ENCODE measurements around the gene NBEAL2.

The NBEAL2 gene

GRCh38 chr3:46986782-46987310 is 7.4 kb downstream of the NBEAL2 start:
- DNase-seq: no peak

GRCh38 chr3:46987319-46987742 is 7.9 kb downstream of the NBEAL2 start:
- DNase-seq: no peak

DNA sequence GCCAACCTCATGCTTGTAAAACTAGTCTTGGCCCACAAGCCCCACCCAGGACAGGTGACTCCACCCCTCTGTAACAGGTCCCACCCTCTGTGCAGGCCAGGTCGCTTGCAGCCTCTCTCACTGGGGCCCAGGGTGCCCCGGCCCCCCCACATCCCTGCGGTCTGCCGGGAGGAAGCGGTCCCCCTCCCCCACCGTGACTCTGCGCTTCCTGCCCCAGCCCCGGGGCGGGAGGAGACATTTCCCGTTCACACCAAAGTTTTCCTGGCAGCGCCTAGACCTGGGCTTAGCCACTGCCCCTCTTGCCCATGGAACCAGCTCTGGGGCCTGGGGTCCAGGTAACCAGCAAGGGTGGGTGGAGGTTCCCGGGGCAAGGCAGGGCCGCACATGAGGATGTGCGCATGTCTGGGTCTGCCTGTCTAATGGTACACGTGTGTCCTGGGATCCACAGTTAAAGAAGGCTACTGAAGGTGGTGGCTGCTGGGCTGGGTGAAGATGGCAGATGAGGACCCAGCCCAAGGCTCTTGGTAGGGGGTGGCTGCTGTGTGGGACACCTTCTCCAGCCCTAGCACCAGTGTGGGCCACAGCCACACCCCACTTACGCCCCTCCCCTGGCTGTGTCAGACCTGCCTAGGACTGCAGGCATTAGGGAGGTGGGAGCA is 8.4 kb downstream of the NBEAL2 start:
- peak in 4 of 51 donors; percentile 6 to 17 (median 12) for DNase-seq

DNA sequence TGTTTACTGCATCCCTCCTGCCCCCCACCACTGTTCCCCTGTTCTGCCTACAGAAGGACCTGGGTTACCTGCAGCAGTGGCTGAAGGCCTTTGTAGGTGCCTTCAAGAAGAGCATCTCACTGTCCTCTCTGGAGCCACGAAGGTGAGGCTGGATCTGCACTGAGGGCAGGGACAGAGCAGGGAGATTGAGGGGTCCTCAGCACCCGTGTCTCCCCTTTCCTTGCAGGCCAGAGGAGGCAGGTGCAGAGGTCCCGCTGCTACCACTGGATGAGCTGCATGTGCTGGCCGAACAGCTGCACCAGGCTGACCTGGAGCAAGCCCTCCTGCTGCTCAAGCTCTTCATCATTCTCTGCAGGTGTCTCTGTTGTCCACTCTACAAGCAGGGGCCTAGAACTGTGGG is 9.2 kb downstream of the NBEAL2 start:
- no peak for DNase-seq

DNA sequence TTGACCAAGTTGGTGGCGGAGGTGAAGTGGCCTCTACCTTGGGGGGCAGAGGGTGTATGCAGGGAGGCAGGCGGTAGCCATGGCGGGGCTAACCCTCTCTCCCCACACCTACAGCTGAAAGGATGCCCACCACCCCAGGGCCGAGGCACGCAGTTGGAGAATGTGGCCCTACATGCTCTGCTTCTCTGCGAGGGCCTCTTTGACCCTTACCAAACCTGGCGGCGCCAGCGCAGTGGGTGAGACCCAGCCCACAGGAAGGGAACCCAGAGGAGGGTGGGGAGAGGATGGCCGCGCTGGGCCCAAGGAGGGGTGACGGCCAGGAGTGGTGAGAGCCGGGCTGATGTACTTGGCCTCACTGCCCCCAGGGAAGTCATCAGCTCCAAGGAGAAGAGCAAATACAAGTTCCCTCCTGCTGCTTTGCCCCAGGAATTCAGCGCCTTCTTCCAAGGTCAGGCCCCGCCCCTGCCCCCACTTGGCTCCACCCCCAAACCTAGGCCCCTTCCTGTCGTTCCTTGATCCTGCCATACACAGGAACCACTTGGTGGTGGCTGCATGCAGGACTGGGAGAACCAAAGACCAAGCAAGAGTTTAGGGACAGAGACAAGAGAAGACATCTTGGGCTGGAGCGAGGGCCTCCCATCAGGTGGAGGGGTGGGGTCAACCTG is 9.8 kb downstream of the NBEAL2 start:
- no peak for DNase-seq

DNA sequence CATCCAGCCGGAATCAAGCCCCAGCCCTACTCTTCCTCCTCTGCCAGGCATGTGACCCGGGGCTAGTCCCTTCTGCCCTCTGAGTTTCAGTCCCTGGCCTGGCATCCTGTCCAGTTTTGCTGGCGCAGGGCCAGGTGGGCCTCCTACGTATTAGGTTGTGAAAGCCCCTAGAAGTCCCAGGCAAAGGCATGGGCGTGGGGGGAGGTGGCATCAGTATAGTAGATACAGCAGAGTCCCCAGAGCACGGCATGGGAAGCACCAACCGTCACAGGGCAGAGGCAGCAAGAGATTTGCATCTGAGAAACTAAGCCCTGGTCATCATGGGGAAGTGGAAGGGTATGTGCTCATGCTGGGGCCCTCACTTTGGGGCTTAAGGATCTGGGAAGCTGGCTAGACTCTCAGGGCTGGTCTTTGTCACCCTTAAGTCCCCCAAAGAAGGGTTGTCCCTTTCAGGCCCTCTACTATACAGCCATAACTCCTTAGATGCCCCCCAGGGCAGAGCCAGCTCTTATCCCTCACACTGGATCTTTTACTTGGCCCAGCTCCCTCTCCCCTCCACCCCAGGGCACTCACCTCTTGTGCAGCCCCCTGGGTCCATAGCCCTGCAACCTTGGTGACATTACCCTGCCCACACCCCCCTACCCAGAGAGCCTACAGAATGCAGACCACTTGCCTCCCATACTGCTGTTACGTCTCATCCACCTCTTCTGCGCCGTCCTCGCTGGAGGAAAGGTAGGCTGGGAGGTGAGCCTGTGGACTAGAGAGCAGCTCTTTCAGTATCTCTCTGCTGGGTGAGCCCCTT is 11.3 kb downstream of the NBEAL2 start:
- peak in 12 of 51 donors; percentile 10 to 36 (median 20) for DNase-seq

DNA sequence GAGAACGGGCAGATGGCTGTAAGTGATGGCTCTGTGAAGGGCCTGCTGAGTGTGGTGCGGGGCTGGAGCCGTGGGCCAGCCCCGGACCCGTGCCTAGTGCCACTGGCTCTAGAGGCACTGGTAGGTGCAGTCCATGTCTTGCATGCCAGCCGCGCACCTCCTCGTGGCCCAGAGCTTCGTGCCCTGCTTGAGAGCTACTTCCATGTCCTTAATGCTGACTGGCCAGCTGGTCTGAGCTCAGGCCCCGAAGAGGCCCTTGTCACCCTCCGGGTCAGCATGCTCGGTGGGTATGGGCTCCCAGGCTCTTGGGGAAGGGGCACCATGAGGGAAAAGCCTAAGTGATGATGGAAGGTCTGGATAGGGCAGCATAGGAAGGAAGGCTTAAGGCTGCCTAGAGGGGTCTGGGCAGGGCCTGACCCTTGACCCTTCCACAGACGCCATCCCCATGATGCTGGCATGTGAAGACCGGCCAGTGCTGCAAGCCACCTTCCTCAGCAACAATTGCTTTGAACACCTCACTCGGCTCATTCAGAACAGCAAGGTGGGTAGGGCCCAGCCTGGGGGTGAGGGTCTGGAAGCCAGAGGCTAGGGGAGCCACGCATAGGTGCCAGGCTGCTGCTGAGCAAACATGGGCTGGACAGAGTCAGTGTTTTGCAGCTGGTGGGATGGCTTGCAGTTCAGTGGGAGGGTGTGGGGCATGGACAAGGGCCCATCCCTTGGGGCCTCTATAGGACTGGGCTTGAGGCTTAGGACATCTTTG is 12.1 kb downstream of the NBEAL2 start:
- DNase-seq: no peak

DNA sequence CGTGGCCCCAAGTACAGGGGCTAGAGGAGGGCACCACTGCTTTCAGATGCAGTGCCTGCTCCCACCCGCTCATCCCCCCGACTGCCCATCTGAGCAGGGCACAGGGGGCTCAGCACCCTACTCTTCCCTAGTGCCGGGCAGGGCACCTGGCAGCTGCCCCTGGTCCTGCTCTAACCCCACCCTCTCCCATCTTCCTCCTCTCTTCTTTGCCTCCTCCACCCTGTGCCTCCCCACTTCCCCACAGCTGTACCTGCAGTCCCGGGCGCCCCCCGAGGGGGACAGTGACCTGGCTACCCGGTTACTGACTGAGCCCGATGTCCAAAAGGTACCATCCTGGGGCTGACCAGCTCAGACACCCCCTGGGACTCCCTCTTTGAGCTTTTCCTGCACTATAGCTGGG is 12.8 kb downstream of the NBEAL2 start:
- no peak for DNase-seq

DNA sequence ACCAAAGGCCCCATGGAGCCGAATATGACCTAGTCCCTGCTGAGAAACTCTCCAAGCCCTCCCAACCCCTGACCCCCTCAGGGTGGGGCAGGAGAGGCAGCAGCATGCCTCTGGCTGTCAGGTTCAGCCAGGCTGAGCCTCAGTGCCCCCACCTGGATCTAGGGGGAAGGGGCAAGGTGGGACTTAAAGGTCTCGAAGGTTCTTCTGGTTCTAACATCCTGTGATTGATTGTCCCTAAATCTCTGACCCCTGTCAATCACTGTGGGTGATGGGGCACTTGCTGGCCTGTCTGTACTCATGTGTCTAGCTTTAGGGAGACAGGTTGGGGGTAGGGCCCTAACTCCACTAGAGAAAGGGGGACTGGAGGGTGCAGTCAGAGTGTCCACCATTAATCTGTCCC is 13.8 kb downstream of the NBEAL2 start:
- no peak for DNase-seq

DNA sequence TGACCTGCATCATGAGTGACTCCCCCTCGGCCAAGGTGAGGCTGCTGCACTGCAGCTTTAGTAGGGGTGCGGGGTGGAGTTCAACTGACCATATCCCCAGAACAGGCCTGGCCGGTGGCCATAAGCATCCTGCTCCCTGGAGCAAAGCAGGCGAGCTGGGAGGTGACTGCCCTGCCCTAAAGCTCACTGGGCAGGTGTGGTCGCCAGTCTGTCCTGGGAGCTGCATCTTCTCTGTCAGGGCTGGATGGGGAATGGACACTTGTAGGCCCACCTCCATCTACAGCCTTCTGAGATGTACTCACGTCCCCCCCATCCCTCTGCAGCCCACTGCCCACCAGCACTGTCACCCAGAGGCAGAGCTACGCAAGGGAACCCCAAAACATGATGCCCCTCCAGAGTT is 14.5 kb downstream of the NBEAL2 start:
- DNase-seq: no peak

GRCh38 chr3:46994801-46995731 is 15.6 kb downstream of the NBEAL2 start:
- DNase-seq: no peak

DNA sequence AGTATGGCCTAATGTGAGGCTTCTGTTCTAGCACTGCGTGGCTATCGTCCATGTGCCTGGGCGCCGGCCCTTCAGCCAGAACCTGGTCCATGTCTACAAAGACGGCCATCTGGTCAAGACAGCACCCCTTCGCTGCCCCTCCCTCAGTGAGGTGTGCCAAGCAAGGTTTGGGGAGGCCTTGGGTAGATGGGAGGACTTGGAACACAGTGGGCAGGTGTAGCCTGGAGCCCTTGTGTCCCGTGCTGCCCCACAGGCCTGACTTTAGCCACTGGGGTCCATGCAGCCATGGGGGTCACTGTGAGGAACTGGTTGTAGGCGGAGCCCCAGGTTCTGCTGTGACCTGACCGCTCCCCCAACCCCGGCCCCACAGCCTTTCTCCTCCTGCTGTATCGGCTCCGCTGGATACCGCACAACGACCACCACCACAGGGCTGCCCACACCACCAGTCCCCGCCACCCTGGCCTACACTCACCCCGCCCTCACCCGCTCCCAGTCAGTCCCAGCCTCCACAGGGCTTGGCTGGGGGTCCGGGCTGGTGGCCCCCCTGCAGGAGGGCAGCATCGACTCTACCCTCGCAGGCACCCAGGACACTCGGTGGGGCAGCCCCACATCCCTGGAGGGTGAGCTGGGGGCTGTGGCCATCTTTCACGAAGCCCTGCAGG is 16.6 kb downstream of the NBEAL2 start:
- no peak for DNase-seq

- no peak for DNase-seq
Measured at GRCh38 chr3:46996689-46997452, 17.4 kb downstream of the NBEAL2 start.

GRCh38 chr3:46997453-46998091 is 18.1 kb downstream of the NBEAL2 start:
- DNase-seq: no peak

GRCh38 chr3:46998121-46998851 is 18.8 kb downstream of the NBEAL2 start:
- DNase-seq: peak in 23 of 51 donors; percentile 6 to 61 (median 26)

- DNase-seq: no peak
Measured at GRCh38 chr3:46998852-46999515, 19.5 kb downstream of the NBEAL2 start.
